ENCODE results near the gene CNST.

The CNST gene

DNA sequence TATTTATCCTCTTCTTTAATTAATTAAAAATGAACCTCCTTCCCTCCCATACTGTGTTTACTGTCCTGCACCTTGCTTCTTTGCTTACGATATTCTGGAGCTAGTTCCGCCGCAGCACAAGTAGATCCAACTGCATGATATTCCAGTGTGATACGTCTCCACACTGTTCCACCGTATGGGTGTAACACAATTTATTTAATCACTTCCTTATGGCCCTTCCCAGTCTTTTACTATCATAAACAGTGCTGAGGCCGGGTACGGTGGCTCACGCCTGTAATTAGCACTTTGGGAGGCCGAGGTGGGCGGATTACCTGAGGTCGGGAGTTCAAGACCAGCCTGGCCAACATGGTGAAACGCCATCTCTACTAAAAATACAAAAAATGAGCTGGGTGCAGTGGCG lies 25.7 kb downstream of the CNST start:
- Histone ChIP-seq H2AFZ (ENCODE audit: low read depth, low read length, severe bottlenecking) (no peak overlapping the region), H3F3A (ENCODE audit: insufficient read depth) (no peaks in the 10 kb centered on the region; the same call in 1 of the 2 replicates), H3K36me3 (ENCODE audit: low read length) (peaks cover 10% of the 10 kb centered on the region; the same call in 1 of the 2 replicates), H3K9ac (ENCODE audit: low read length) (no peak overlapping the region), H3K9me2 (replicated peaks; ENCODE audit: insufficient read depth, low read length) (no peaks in the 10 kb centered on the region), H3K27me3 (ENCODE audit: low read length) (no peaks in the 10 kb centered on the region), H4K20me1 (ENCODE audit: low read depth, low read length) (no peaks in the 10 kb centered on the region), H3K4me2 (ENCODE audit: low read depth, low read length, poor library complexity, severe bottlenecking) (no peak overlapping the region), H3K27ac (ENCODE audit: low read depth, low read length) (no peak overlapping the region), H3K4me3 (ENCODE audit: insufficient read depth, low read length, poor library complexity, severe bottlenecking) (no peak overlapping the region), H3K79me2 (ENCODE audit: insufficient read depth, low read length) (peaks cover 75% of the 10 kb centered on the region), H3K9me3 (ENCODE audit: insufficient read depth, low read length) (no peaks in the 10 kb centered on the region)
- TF ChIP-seq, protein P1, sequence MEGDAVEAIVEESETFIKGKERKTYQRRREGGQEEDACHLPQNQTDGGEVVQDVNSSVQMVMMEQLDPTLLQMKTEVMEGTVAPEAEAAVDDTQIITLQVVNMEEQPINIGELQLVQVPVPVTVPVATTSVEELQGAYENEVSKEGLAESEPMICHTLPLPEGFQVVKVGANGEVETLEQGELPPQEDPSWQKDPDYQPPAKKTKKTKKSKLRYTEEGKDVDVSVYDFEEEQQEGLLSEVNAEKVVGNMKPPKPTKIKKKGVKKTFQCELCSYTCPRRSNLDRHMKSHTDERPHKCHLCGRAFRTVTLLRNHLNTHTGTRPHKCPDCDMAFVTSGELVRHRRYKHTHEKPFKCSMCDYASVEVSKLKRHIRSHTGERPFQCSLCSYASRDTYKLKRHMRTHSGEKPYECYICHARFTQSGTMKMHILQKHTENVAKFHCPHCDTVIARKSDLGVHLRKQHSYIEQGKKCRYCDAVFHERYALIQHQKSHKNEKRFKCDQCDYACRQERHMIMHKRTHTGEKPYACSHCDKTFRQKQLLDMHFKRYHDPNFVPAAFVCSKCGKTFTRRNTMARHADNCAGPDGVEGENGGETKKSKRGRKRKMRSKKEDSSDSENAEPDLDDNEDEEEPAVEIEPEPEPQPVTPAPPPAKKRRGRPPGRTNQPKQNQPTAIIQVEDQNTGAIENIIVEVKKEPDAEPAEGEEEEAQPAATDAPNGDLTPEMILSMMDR (IDR thresholded peaks at IDR 0.05; ENCODE audit: insufficient read depth, low read length, poor library complexity, severe bottlenecking), result no peak
- TF ChIP-seq EZH2phosphoT487 (conservative IDR thresholded peaks at IDR 0.05; ENCODE audit: low read length), result no peak

DNA sequence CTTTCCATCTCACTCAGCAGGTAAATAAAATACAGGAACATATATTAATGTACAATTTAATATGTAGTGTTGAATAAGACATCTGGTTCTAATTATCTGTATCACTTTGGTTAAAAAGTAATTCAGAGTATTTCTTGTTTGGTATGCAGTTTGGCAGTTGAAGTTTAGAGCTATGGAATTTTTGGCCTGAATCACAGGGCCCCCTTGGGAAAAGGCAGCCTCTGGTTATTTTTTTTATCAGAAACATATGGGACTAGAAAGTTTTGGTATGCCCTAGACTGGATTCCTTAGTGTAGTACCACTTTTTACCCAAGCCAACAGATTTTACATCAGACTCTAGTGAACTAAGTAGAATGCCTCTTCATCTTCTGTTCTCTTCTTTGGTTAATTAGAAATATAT lies 26.4 kb downstream of the CNST start:
- Histone ChIP-seq H3K27me3 (ENCODE audit: low read length) (no peaks in the 10 kb centered on the region), H3K4me3 (ENCODE audit: insufficient read depth, low read length, poor library complexity, severe bottlenecking) (no peak overlapping the region), H3K36me3 (ENCODE audit: low read length) (peaks cover 10% of the 10 kb centered on the region; the same call in 1 of the 2 replicates), H3K27ac (ENCODE audit: low read depth, low read length) (no peak overlapping the region), H3K4me2 (ENCODE audit: low read depth, low read length, poor library complexity, severe bottlenecking) (no peak overlapping the region), H4K20me1 (ENCODE audit: low read depth, low read length) (no peaks in the 10 kb centered on the region), H3K9me2 (replicated peaks; ENCODE audit: insufficient read depth, low read length) (no peaks in the 10 kb centered on the region), H2AFZ (ENCODE audit: low read depth, low read length, severe bottlenecking) (no peak overlapping the region), H3K79me2 (ENCODE audit: insufficient read depth, low read length) (peaks cover 74% of the 10 kb centered on the region), H3K9me3 (ENCODE audit: insufficient read depth, low read length) (no peaks in the 10 kb centered on the region), H3K9ac (ENCODE audit: low read length) (no peak overlapping the region), H3F3A (ENCODE audit: insufficient read depth) (no peaks in the 10 kb centered on the region; the same call in 1 of the 2 replicates)
- TF ChIP-seq EZH2phosphoT487 (conservative IDR thresholded peaks at IDR 0.05; ENCODE audit: low read length), result no peak
- TF ChIP-seq, protein P1 (IDR thresholded peaks at IDR 0.05; ENCODE audit: insufficient read depth, low read length, poor library complexity, severe bottlenecking), result no peak

DNA sequence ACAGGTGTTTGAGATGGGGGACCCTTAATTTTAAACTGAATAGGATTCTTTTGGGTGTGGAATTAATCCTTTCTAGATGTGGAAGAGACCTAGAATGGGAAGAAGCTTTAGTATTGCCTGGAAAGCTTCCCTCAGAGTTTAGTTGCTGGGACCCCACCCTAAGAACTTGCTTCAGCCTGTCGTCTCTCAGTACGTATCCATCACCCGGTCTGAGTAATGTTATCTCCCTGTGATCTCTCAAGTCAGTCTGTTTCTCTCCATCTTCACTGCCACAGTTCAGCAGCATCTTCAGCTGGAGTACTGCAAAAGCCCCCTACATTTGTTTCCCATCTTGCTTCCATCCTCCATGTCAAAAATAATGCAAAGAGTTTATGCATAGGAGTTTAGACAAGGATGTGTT lies 28.9 kb downstream of the CNST start:
- Histone ChIP-seq H3K36me3 (ENCODE audit: low read length) (peaks cover 7% of the 10 kb centered on the region; the same call in 1 of the 2 replicates), H3K4me3 (ENCODE audit: insufficient read depth, low read length, poor library complexity, severe bottlenecking) (no peak overlapping the region), H3K4me2 (ENCODE audit: low read depth, low read length, poor library complexity, severe bottlenecking) (no peak overlapping the region), H3K27ac (ENCODE audit: low read depth, low read length) (no peak overlapping the region), H3K9me3 (ENCODE audit: insufficient read depth, low read length) (no peaks in the 10 kb centered on the region), H4K20me1 (ENCODE audit: low read depth, low read length) (no peaks in the 10 kb centered on the region), H3F3A (ENCODE audit: insufficient read depth) (no peaks in the 10 kb centered on the region), H3K9me2 (replicated peaks; ENCODE audit: insufficient read depth, low read length) (no peaks in the 10 kb centered on the region), H3K9ac (ENCODE audit: low read length) (no peak overlapping the region), H3K27me3 (ENCODE audit: low read length) (no peaks in the 10 kb centered on the region), H3K79me2 (ENCODE audit: insufficient read depth, low read length) (peaks cover 87% of the 10 kb centered on the region), H2AFZ (ENCODE audit: low read depth, low read length, severe bottlenecking) (no peak overlapping the region)
- TF ChIP-seq EZH2phosphoT487 (conservative IDR thresholded peaks at IDR 0.05; ENCODE audit: low read length), result no peak
- TF ChIP-seq, protein P1 (IDR thresholded peaks at IDR 0.05; ENCODE audit: insufficient read depth, low read length, poor library complexity, severe bottlenecking), result no peak

All from SU-DHL-6 (cell line).